NCI-H1417 treated with DMSO at 0.1 percent for 48 hours (cell line): ENCODE results near the gene ABL1.

Source experiments
- DNase-seq: peaks from one replicate; lab custom pipeline; 2025; lab: John Stamatoyannopoulos, UW

The ABL1 gene

DNA sequence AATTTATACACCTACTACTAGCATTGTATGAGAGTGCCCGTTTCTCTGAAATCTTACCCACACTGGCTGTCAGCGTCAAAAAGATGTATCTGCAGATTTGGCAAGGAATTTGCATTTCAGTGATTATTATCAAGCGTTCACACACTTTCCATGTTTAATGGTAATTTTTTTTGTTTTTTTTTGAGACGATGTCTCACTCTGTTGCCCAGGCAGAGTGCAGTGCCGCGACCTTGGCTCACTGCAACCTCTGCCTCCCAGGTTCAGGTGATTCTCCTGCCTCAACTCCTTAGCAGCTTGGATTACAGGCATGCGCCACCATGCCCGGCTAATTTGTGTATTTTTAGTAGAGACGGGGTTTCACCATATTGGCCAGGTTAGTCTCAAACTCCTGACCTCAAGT lies 14.3 kb downstream of the ABL1 start:
- DNase-seq, result no peak

DNA sequence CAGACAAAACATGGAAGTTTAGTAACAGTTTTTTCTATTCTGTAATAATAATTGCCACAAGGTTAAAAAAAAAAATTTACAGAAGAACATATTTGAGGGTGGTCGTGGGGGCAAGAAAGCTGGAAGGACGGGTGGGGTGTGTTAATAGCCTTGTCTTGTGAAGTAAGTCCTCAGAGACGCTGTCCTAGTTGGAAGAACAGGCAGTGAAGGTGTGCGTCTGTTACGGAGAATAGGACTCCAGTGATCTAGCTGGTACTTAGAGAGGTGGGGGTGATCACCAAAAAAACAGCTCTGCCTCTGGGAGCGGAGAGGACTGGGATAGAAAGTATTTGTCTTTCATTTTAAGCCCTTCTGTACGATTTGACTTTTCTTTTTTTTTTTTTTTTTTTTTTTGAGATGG lies 17.7 kb downstream of the ABL1 start:
- no peak for DNase-seq

DNA sequence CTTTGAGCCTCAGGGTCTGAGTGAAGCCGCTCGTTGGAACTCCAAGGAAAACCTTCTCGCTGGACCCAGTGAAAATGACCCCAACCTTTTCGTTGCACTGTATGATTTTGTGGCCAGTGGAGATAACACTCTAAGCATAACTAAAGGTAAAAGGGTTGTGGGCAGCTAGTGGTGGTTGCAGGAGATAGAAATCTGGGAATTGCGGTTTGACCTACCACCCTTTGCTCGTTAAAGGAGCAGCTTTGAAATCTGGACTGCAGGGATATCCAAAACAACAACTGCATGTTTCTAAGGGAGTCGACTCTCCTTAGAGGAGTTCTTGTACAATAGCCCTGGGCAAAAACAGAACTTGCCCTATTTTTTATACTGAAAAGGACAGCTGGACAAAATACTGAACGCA lies 19.0 kb downstream of the ABL1 start:
- no peak for DNase-seq

DNA sequence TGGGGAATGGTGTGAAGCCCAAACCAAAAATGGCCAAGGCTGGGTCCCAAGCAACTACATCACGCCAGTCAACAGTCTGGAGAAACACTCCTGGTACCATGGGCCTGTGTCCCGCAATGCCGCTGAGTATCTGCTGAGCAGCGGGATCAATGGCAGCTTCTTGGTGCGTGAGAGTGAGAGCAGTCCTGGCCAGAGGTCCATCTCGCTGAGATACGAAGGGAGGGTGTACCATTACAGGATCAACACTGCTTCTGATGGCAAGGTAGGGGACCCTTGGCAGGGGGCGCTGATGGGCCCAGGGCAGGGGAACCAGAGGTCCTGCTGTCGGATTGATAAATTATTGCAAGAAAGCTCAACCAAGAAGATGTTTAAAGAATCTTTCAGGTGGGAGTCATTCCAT lies 19.8 kb downstream of the ABL1 start:
- DNase-seq, result no peak

DNA sequence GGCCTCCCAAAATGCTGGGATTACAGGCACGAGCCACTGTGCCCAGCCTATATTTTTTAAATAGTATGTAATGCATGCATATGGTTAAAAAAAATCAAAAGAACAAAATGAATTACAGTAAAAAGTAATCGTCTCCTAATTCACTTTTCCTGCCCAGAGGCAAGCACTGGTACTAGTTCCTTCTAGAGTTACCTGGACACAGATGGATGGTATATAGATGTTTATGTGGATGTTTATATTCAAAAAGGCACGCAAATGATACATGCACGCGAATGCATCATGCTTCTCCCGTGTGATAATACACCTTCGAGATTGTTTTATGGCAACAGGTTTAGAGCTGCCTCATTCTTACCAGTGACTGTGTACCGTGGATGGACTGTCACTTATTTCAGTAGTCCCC lies 21.4 kb downstream of the ABL1 start:
- no peak for DNase-seq

DNA sequence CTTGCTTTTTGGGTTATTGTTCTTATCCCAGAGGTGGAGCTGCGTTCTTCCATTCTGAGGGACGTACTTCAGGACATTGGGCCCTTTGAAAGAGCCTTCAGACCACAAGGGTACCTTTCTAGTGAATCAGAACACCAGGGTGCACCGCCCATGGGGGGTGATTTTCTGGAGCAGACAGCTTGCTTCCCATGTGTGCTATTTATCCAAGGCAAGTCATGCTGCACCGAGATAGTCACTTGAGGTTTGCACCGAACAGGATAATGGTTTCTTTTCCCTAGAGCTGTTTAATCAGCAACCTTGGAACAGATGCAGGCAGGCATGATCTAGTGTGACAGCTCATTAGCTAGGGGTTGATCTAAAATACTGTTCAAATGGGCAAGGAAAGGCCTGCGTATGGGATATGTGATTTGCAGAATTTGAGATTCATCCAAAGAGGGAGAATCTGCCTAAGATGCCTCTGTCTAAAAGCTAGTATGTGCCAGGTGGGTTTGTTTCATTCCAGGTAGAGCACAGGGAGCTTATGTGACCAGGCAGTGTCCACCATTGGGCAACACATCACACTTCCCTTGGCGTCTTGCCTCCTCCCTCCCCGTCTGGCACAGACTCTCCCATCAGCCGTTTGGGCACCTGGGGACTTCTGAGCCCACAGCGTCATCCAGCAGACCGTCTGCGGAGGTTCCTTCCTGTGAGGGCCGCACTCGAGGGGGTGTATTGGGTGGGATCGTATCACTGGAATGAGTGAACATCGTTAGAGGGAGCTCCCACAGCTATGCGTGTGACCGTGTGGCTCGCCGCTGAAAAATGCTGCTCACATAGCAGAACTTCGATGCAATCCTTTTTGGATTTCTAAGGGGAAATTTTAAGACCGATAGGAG lies 23.0 kb downstream of the ABL1 start:
- DNase-seq, result no peak

DNA sequence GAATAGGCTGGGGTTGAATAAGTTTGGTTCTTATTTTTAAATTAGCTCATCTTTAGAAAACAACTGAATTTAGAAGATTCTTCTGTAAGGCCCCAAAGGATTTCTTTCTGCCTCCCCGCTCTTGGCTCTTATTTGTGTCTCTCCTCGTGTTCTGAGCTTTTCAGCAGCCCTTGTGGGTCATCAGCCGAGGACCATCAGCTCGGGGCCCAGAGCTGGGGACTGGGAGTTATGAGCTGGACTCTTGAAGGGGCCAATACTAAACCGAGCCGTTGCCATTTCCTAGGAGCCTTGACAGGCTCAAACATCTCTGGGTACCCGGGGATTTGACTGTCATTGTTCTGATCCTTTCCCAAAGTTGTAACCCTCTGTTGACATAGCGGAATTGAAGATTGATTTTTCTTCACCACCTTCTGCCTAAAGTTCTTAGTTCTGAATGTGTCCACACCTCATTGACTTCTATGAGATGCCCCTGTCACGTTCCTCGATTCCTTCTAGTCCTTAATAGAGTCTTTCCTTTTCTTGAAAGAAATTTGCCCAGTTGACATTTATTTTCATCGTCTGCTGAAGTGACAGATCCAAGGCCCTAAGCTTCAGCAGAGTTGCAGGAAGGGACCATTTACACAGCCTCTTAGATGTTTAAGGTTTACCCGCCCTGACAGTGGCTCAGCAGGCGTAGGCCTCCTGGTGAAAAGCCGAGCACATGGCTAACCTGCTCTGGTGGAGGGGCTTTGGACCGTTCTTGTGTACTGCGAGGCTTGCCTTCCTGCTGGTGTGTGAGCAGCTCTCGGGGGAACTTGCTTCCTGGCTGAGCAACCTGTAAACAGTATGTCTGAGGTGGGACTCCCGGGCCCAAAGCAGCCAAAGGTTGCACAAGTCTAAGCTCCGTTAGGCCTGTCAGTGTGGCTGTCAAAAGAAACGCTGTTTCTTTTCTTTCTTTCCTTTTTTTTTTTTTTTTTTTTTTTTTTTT lies 24.0 kb downstream of the ABL1 start:
- DNase-seq, result no peak

DNA sequence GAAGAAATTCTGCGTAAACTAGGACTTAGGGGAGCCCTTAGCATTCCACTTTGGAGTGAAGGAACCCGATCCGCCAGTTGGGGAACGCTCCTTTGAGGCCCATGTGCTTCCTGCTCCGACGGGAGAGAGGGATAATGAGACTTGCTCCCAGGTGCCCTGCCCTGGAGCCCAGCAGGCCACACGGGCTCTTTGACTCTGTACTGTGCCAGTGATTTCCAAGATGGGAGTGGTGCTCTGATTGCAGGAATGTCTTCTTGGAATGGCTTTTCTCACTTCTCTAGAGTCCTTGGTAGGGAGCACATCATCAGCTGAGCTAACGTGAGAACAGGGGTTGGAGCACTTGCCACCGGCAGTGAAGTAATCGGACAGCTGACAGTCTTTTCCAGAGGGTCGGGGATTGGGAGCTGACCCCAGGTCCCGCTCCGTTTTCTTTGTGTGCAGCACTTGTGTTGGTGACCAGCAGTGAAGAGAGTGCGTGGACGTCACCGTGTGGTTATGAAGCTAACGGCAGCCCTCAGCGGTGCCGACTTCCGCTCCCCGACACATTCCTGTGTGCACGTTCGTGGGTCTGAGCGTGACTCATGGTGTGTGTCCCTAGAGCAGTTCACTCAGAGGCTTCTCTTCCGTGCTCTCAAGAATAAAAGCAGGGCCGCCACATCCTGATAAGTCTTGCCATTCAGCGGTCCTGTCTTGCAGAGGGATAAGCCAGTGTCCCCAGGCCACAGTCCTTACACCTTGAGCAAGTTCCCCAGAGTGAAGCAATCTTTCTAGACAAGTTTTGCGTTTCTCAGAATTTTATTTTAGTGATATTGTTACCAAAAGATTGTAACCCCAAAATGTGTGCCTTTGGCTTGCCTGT lies 25.6 kb downstream of the ABL1 start:
- DNase-seq, result no peak

DNA sequence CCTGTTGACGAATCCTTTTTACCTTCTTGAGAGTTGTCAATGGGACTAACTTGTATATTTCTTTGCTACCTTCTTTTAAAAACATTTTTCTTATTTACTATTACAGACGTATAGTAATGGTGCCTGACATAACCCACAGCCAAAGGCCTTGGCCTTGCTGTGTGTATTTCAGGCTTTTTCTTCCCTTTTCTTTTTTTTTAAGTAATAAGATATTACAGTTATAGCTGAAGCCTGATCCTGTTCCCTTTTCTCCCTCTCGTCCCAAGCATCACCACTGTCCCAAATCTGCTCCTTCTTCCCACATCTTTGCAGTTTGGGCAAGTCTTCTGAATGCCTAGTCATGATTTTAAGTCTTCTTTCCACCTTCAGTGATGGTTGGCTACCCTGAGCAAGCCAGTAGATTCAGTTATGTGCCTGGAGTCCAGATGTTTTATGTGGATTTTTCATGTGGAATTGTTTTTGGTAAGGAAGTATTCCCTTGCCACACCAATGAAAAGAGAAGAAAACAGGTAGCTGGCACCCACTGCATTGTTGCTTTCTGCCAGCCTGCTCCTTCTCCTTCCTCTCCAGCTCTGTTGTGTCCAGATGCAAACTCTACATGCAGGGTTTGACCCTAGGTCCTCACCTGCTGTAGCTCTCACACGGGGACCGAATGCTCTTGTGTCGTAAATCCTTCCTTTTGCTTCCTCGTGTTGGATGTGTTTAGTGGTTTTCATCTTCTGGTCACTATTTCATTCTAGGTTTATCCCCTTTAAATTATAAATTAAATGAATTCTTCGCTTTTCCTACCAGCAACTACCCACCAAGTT lies 26.5 kb downstream of the ABL1 start:
- DNase-seq, result no peak

DNA sequence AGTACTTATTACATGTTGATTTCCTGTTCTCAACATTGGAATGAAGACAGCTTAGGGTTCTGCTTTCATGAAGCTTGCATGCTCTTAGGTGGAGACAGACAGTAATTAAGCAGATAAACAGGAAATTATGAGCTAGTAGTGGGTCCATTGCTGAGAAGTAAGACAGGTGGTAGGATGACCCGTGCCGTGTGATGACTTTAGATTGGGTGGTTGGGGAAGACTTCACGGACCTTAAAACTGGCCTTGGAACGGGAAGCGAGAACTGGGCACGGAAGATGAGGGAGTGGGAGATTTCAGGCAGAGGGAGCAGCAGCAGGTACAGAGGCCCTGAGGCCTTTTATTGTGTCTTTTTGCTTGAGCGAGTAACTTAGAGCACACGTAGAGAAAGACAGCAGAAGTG lies 27.2 kb downstream of the ABL1 start:
- DNase-seq, result no peak

DNA sequence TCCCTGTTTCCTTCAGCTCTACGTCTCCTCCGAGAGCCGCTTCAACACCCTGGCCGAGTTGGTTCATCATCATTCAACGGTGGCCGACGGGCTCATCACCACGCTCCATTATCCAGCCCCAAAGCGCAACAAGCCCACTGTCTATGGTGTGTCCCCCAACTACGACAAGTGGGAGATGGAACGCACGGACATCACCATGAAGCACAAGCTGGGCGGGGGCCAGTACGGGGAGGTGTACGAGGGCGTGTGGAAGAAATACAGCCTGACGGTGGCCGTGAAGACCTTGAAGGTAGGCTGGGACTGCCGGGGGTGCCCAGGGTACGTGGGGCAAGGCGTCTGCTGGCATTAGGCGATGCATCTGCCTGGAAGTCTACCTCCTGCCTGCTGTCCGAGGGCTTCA lies 27.7 kb downstream of the ABL1 start:
- no peak for DNase-seq

DNA sequence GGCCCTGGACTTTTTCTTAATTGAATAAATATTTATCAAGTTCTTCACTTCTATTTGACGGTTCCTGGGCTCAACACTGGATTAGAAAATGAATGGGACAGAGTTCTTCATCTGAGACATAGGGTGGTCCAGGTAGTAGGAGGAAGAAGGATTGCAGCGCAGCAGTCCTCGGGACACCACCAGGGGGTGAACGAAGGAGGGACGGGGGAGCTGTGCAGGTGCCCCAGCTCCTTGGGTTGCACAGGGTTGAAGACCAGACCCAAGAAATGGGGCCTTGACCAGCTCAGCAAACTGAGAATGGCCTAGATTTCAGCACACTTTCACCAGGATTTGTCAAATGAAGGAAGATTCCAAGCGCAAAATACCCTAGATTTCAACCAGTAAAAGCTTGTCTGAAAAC lies 29.5 kb downstream of the ABL1 start:
- no peak for DNase-seq

DNA sequence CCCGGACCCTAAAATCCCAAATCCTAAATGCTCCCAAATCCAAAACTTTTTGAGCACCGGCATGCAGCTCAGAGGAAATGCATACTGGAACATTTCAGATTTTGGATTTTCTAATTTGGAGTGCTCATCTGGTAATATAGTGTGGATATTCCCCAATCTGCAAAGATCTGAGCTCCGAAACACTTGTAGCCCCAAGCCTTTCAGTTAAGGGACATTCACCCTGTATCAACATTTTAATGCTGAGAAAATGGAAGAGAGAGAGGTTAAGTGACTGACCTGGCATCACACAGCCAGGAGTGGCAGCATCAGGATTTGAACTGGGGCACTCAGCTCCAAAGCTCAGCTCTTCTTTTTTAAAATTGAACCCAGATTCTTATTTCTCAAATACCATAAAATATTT lies 30.9 kb downstream of the ABL1 start:
- no peak for DNase-seq

DNA sequence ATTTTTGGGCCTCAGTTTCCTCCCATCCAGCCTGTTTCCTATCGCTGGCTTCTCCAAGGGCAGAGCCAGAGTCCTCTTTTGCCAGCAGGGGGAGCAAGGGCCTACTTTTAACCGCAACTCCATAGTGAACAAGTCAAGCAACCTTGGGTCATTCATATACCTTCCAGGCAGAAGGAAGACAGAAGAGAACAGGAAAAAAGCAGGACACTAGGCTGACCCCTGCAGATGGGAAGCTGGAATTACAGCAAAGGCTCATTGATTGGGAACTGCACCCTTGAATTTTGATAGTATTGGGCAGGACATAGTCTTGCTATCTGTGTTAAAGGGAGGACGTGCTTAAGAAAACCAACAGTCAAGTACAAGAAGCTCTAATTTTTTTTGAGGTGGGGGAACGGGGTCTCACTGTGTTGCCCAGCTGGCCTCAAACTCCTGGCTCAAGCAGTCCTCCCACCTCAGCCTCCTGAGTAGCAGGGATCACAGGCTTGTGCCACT lies 31.5 kb downstream of the ABL1 start:
- peak; percentile 54 for DNase-seq

DNA sequence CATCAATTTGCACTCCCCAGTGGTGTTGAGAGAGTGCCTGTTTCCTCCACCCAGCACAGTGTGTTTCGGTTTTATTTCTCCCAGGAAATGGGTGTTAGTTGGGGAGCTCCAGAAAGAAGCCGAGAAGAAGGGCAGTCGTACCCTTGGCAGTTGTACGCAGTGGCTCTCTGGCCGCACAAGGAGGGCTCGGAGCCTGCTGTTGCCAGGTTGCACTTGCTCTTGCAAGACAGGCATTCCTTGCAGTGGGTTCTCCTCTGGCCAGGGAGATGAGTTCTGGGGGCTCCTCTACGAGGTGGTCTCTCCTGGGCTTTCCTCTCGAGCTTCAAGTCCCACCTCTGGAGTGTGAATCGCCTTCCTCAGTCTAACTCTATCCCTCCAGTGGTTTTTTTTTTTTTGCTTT lies 32.5 kb downstream of the ABL1 start:
- DNase-seq, result no peak

DNA sequence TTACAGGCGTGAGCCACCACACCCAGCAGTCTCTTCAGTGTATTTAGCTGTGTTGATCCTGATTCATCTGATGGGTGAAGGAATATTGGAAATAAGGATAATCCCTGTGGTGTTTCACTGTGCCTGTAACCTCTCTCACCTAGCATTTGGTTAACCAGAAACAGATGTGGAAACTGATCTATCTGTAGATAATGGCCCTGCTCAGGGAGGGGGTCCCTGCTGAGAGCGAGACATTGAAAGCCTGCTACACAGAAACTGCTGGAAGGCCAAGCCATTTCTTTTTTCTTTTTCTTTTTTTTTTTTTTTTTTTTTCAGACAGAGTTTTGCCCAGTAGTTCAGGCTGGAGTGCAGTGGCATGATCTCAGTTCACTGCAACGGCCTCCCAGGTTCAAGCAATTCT lies 33.2 kb downstream of the ABL1 start:
- no peak for DNase-seq

DNA sequence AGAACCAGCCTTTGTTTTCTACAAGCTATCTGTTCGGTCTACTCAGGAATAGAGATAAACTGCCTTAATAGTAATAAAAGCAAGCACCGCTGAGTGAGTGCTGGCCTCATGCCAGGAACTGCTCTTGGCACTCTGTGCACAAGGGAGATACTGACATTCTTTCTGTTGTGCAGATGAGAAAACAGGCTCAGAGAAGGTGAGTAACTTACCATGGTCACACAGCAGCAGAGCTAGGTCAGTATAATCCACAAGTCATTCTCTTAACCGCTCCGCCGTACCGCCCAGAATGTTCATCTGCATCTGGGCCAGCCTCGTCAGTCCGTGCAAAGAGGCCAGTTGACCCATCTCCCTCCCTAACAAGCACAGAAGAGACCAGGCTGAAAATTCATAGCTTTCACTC lies 34.2 kb downstream of the ABL1 start:
- no peak for DNase-seq

DNA sequence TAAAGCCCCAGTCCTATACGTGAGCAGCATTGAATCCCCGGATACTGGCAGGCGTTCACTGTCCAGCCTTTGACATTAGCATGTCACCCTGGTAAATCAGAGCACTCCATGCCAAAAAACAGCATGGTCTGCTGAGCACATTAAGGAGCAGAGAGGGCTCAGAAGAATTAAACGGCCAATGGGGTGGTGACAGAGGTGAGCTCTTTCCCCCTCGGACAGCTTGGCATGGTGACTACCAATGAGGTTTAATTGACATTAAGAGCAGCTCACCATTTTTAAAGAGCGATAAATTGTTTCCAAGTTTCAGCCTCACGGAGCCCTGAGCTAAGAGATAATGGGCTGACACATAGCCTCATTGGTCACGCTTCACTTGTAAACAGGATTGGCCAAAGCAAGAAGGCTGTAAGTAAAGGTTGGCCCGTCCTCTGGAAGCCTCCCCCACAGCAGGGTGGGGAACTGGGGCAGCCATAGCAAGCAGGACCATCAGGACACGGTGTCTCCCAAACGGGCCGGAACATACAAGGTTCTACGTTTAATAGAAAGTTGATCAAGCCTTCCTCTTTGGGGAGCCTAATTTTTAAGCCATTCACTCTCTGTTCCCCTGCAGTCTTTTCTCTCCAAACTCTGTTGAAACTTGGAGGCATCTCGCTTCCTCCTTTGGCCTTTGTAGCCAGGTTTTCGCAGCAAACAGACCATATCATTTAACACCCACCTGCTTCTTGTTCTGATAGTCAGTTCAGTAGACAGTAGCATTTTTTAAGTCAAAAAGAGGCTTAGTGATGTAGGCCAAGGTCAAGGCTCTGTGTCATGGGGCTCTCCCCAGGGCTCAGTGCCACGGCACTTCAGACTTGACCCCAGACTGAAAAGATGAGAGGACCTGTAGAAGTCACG lies 35.7 kb downstream of the ABL1 start:
- no peak for DNase-seq

DNA sequence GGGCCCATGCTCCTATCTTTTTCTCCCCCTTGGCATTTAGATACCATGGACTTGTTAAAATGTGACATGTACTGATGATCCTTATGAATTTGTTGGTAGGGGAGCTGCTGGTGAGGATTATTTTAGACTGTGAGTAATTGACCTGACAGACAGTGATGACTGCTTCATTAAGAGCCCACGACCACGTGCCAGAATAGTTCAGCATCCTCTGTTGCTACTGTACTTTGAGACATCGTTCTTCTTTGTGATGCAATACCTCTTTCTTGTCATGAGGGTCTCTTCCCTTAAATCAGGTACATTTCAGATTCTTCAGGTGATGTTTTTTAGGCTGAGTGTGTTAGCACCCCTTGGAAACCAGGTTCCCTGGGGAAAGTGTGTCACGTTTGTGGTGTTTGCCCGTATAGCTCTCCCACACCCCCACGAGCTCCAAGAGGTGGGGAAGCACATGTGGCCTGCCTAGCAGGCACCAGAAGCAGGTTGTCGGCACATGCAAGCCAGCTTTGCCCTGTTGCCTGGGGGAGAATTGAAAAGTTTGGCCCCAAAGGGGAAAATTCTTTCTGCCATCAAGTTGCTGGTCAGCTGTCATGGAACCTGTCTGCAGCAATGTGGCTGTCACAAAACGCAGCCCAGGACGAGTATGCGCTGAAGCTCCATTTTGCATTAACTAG lies 36.5 kb downstream of the ABL1 start:
- DNase-seq, result no peak

DNA sequence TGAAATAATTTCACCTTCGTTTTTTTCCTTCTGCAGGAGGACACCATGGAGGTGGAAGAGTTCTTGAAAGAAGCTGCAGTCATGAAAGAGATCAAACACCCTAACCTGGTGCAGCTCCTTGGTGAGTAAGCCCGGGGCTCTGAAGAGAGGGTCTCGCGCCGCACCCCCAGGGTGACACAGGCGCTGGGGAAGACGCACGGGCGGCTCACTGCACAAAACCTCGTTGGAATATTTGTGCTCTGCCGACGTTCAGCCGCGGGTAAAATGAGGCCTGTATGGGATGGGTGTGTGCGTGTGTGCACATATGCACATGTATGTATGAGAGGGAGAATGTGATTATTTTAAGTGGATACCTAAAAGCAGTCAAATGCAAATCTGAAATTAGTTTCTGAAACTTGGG lies 37.0 kb downstream of the ABL1 start:
- no peak for DNase-seq
